Measurements from ENCODE around the gene SMIM38. TPM values are rescaled to one million over a fixed set of nuclear protein-coding genes. Genes with fewer than 3 reads are reported as not detected.

SMIM38 gene
- total and polyA plus RNA-seq, 2 experiments from 2014 or later, result 0.38 TPM; not detected in 1

DNA sequence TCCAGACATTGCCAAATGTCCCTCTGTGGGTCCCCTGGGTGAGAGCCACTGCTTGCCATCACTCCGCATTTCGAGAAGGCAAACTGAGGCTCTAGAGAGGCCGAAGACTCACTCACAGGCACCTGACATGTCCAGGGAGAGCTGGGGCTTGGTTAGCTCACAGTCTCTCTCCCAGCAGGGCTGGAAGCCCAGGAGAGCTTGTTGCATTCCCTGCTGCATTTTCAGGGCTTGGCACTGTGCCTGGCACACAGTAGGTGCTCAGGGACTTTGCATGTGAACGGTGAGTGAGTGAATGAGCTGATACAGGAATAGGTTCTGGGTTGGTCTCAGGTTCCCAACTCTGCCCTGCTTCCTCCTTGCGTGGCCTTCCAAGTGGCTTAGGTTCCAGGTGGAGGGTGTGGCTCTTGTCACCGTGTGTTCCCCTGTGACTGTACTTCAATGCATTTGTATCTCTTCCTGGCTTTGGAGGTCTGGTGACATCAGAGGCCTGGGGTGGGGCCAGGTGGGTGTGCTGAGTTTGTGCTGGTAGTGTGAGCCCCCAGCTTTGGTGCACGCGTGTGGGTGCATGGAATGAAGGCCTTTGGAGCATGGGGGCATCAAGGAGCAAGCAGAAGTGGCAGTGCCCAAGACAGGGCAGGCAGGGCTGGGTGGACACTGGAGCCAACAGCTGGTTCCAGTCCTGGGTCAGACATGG is 18.4 kb upstream of the SMIM38 start (continued):
- no peak for TF ChIP-seq ZNF462 (CRISPR knock-in tag; IDR thresholded peaks at IDR 0.05)

DNA sequence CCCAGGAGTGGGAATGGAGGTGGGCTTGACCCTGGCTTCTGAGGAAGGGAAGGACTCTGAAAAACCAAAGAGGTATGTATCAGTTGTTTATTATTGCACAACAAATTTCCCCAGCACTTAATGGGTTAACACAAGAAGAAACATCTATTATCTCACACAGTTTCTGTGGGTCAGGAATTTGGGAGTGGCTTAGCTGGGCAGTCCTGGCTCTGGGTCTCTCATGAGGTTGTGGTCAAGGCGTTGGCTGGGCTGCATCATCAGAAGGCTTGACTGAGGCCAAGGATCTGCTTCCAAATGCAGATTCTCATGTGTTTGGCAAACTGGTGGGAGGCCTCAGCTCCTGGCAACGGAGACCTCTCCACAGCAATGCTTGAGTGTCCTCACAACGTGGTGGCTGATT is 17.5 kb upstream of the SMIM38 start:
- Histone ChIP-seq H3K9me2 (ENCODE audit: insufficient read depth) (0 out of 2 replicates have a peak, but pooled peaks cover 2% of the 10 kb centered on the region), H3F3A (replicated peaks; ENCODE audit: low read depth) (no peaks in the 10 kb centered on the region), H3K79me2 (replicated peaks; ENCODE audit: insufficient read depth) (no peaks in the 10 kb centered on the region), H3K4me3 (no peak overlapping the region), H2AFZ (no peak overlapping the region), H3K36me3 (ENCODE audit: insufficient read depth) (peaks cover 4% of the 10 kb centered on the region; the same call in 1 of the 2 replicates), H3K4me2 (no peak overlapping the region), H3K27ac (ENCODE audit: low read depth) (no peak overlapping the region), H3K4me1 (ENCODE audit: insufficient read depth) (no peaks in the 10 kb centered on the region), H3K27me3 (ENCODE audit: insufficient read depth) (no peaks in the 10 kb centered on the region), H4K20me1 (replicated peaks; ENCODE audit: insufficient read depth) (no peaks in the 10 kb centered on the region)
- ATAC-seq (no peak), DNase-seq (ENCODE audit: low spot score) (no peak)
- H3K4me3 Mint-ChIP-seq, result no peak overlapping the region
- no peaks in the 10 kb centered on the region for H3K4me1 Mint-ChIP-seq
- H3K36me3 Mint-ChIP-seq (ENCODE audit: low read depth), result peaks cover 4% of the 10 kb centered on the region; the same call in 1 of the 3 replicates
- TF ChIP-seq NANOG (IDR thresholded peaks at IDR 0.05; ENCODE audit: borderline replicate concordance) (no peak), ZNF114 (CRISPR knock-in tag; IDR thresholded peaks at IDR 0.05) (no peak), CREB1 (CRISPR knock-in tag; IDR thresholded peaks at IDR 0.05; ENCODE audit: low read depth) (no peak), EZH2 (IDR thresholded peaks at IDR 0.05; ENCODE audit: low read depth, unreplicated experiment) (no peak), STAT1 (IDR thresholded peaks at IDR 0.05; ENCODE audit: unreplicated experiment) (no peak), ZNF331 (CRISPR knock-in tag; IDR thresholded peaks at IDR 0.05; ENCODE audit: low read depth) (no peak), ZNF462 (CRISPR knock-in tag; IDR thresholded peaks at IDR 0.05) (no peak)
- TF ChIP-seq, protein P1, sequence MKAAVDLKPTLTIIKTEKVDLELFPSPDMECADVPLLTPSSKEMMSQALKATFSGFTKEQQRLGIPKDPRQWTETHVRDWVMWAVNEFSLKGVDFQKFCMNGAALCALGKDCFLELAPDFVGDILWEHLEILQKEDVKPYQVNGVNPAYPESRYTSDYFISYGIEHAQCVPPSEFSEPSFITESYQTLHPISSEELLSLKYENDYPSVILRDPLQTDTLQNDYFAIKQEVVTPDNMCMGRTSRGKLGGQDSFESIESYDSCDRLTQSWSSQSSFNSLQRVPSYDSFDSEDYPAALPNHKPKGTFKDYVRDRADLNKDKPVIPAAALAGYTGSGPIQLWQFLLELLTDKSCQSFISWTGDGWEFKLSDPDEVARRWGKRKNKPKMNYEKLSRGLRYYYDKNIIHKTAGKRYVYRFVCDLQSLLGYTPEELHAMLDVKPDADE (IDR thresholded peaks at IDR 0.05), result no peak
- H3K27me3 Mint-ChIP-seq (ENCODE audit: insufficient read depth, low read depth, poor library complexity), result peaks cover 8% of the 10 kb centered on the region
- no peak overlapping the region for H3K27ac Mint-ChIP-seq
- H3K9me3 Mint-ChIP-seq, result peaks cover 9% of the 10 kb centered on the region

Measured in GM23338 (cell line).